SKM-1 treated with dmso at 0.1 percent for 144 hours (cell line): Measurements from ENCODE around the gene LIPG.

ENCODE experiments used
- DNase-seq: peaks from one replicate; lab custom pipeline; 2025; ENCODE audit not compliant: unreplicated experiment; lab: John Stamatoyannopoulos, UW

The LIPG gene

DNA sequence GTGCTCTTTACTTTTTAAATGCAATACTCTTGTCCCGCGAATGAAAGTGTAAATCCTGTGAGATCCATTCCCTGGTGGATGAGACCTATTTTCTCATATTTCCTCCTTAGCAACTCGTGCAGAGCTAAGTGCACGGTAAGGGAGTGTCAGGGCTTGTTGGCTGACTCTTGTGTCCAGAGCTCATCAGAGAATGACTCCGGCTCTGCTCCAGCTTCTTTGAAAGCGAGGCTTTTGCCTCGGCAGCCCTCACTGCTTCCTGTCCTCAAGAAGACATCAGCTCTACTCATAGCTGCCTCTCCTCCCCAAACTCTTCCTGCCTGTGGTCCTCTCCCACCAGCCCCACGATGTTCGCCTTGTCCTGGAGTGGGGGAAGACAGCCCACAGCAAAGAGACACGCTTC lies 70.7 kb downstream of the LIPG start:
- no peak for DNase-seq

DNA sequence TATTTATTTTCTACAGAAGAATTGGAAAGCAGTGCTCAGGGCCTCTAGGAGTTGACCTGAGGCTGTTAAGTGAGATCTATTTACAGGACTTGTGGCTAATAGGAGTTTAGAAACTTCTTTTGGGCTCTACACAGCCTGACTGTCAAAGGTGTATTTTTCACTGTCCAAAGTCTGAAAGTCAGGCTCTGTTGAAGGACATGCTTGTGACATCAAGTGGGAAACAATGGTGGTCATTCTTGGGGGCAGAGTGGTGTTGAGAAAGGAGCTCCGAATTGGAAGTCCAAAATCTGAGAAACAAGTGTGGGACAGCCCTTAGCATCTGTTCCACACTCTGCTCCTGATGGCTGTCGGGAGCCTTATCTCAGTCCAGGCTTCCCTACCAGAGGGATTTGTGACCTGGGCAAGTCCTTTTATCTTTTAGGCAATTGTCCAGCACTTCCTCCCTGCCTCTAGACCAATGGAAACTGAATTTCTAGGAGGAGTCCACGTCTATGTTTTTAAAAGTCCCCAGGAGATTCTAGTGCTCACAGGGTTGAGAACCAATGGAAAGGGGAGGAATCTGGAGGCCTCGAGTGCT lies 76.4 kb downstream of the LIPG start:
- DNase-seq = no peak

DNA sequence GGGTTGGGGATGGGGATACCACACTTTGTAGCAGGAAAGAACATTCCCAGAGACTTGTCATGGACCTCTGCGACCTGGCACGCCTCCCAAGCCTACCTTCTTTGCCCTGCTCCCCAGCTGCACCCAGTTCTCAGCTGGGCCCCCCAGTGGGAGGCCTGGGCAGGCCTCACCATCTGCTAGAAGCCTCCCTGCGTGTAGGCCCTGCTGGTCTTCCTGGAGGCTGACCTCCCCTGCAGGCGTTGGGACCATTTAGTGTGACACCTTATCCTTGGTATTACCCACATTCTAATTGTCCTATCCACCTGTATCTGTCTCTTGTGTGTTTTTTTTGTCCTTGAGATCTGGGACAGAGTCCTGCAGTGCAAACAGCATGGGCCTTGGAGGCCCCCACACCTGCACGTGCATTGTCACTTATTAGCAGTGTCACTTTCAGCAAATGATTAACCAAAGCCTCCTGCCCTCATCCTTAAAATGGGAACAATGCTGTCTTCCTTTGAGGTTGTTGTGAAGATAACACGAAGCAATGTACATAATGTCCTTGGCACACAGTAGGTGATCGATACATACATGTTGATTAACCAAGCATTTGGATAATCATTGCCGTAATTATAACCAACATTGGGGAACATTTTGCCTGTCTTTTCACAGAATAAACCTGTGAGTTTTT lies 77.2 kb downstream of the LIPG start:
- no peak for DNase-seq

DNA sequence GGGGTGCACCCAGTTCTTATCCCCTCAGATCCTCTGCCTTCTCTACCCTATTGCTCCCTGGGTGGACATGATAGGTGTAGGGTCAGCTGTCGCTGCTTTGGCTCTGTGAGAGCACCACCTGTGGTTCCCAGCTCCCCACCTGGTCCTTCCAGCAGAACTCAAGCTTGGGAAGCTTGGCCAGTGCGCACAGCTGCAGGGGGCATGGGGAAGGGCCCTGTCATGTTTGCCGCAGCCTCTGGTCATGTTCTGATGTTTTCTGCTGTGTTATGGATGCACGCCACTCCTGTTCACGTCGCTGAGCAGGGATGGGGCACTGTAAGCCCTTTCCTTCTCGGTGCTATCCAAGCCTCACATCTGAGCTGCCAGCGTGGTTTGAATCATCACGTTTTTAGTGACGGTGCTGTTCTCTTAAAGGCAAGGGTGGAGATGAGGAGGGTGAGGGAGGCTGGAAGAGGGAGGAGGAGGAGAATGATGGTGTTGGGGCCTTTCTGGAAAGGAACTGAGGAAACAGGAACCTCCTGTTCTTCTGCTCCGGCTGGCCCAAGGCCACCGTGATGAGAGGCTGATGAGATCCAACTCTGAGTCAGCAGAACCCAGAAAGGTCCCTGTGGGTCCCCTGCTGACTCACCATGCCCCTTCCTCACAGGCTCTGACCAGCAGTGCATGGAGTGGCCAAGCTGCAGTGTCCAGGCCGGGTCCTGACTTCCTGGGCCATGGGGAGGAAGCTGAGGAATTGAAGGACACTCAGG lies 78.0 kb downstream of the LIPG start:
- DNase-seq = no peak

DNA sequence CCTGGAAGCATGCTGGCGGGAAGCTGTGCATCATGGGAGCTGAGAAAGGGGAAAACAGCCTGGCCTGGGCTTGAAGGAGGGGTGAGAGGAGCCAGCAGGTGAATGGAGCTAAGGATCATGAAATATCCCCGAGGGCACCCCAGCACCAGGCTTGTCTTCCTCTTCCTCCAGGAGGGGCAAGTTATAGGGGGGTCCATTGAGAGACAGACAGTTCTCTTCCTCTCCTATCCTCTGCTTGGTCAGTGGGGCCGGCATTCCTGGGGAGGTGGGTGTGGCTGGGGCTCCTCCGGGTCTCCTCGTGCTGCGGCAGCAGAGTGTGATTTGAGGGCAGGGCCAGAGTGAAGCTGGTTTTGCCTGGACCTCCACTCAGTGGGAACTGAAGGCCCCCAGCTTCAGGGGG lies 78.9 kb downstream of the LIPG start:
- no peak for DNase-seq

DNA sequence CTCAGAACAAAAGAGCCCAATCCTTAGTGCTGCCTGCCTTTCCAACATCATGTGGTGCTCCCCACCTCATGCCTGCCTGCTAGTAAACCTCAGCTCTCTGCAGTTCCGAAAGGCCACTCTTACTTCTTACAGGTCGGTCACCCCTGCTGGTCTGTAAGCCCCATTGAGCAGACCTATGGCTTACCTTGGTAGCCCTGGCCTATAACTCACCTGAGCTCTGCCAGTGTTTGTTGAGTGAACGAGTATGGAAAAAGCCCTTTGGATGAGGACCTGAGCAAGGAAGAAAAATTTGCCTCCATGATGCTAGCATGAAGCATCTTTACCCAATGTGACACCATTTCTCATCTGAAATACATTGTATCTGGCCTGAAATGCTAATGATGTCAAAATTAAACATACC lies 83.3 kb downstream of the LIPG start:
- DNase-seq = no peak

DNA sequence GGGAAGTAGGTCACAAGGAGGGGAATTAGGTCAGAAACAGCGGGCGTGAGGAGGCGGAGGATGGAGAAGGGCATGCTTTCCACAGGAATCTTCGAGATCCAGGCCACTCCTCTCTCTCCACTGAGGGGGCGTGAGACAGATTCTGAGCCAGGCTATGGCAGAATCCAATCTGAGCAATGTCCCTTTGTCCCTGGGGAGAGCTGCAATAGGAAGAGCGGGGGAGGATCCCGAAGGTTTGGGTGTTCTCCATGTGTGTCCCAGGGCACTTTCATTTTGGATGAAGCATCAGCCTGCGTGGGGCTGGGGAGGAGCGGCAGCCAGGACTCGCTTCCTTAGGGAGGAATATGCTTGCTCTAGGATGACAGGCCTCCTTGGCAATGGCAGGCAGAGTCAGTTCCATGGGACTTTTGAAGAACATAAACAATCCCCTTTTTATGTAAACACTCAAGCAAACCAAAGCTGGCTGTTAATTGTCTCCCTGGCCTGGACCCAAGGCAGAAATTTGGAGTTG lies 84.0 kb downstream of the LIPG start:
- DNase-seq = no peak

DNA sequence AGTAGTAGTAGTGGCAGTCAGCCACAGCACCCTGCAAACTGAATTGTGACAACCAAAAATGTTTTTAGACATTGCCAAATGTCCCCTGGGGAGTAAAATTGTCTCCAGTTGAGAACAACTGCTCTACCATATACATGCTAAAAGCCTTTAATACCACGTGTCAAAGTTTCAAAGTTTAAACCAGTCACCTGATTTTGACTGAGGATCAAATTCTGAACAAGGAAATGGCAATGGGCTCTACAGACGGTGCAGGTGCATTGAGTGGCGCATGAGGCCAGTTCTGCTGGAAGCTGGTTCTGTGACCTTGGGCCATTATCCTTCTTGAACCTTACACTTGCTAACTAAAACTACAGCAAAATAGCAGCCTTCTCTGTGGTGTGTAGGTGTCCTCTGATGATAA lies 85.0 kb downstream of the LIPG start:
- no peak for DNase-seq

DNA sequence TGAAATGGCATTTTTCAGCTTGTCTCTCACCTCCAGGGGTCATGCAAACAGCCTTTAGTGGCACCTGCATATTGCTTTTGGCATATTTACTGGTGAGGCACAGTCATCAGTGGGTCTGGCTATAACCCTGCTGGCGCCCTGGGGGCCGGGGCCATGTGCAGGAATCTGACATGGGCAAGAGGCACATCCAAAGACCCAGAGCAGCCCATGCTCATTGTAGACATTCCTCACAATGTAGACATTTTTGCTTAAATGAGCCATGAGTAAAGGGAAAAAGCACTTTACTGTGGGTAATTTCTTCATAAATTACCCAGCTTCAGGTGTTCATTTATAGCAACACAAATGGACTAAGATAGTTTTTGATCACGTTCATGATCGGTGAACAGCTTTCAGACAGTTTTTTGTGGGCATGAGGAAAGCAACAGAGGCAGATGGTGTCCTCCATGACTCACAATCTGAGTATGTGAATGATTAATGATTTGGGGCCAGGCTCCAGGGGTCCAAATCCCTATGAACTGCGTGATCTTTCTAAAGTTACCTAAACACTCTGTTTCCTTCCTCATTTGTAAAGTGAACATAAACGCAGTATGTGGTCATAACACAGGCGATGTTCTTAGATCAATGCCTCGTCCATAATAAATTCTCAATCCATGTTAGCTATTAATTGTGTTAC lies 85.8 kb downstream of the LIPG start:
- DNase-seq = no peak

DNA sequence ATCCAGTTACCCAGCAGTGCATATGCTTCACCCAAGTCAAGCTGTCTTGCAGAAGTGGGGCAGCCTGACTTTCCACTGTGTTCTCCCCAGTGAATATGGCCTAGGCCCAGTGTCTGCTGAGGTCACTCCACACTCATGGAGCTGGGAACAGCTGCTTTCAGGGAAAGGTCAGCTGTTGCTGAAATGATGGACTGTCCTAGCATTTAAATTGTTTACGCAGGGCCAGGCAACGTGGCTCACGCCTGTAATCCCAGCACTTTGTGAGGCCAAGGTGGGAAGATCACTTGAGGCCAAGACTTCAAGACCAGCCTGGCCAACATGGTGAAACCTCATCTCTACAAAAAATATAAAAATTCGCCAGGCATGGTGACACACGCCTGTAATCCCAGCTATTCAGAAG lies 86.5 kb downstream of the LIPG start:
- DNase-seq = no peak
